K562 (cell line): ENCODE results near the gene ENTPD8. TPM values are rescaled to one million over a fixed set of nuclear protein-coding genes. Genes with fewer than 3 reads are reported as not detected.

Experiments used
- ATAC-seq: fragments of 200-7000 bp; cut with Tn5 transposase; 3 replicates; pipeline ENCODE4 v1.9.1; 2020; ENCODE audit warnings: moderate library complexity
- BruUV-seq: library from RNA; stranded (reverse); fragments of 400-500 nt; replicated peaks from 2 replicates; lab custom pipeline; 2021; lab: Mats Ljungman, UMichigan
- CTCF ChIA-PET: fragments of 300-600 bp; formaldehyde crosslinking; extraction: SDS; loops from one replicate; lab custom pipeline; 2021; ENCODE audit warnings: low intra/inter-chr PET ratio; lab: Yijun Ruan, JAX
- POLR2A ChIA-PET: fragments of 300-600, 350-650 bp; sonication (Branson Sonifier 250); formaldehyde crosslinking; extraction: SDS; loops from one replicate; lab custom pipeline; 2021; ENCODE audit warnings: antibody characterized with exemption, inconsistent platforms; lab: Yijun Ruan, JAX
- DNase-seq, 4 experiments: peaks; one replicate each; pipeline versions ENCODE4 v3.0.0 to v3.0.0-alpha.2; 2011 to 2018; ENCODE audit warnings: low spot score in 3 of 4, mixed read lengths in 3 of 4; ENCODE audit errors: extremely low read depth in 1 of 4
- FAIRE-seq: peaks from 2 replicates; lab custom pipeline; 2011; peaks lifted over from hg19 to GRCh38; lab: Jason Lieb, UNC
- H2AFZ ChIP-seq: 2 replicates; pipeline ENCODE4 v1.6.0; 2011; ENCODE audit warnings: low read depth, low read length, control low read depth, inconsistent platforms
- H3K27ac ChIP-seq: fragments of 200-600 bp; 3 replicates; pipeline ENCODE4 v1.8.0; 2011; ENCODE audit warnings: low read depth, mild to moderate bottlenecking, control low read depth, inconsistent platforms, low read length, moderate library complexity, mixed read lengths; ENCODE audit errors: extremely low read depth
- H3K27me3 ChIP-seq, 2 experiments: fragments of 300-600 bp in 1 of 2; 2 replicates in 1 of 2; 3 replicates in 1 of 2; pipeline versions ENCODE4 v1.6.0 to v1.8.0; 2011; ENCODE audit warnings: inconsistent platforms in 2 of 2, low read length in 2 of 2, mild to moderate bottlenecking in 1 of 2, mixed read lengths in 1 of 2, moderate library complexity in 1 of 2; ENCODE audit not compliant: control insufficient read depth in 2 of 2, insufficient read depth in 2 of 2
- H3K36me3 ChIP-seq: fragments of 300-600 bp; 3 replicates; pipeline ENCODE4 v1.8.0; 2011; ENCODE audit warnings: mild to moderate bottlenecking, low read length, inconsistent platforms; ENCODE audit not compliant: control insufficient read depth, insufficient read depth
- H3K4me1 ChIP-seq, 2 experiments: fragments of 200-600 bp in 1 of 2; replicated peaks in 1 of 2; 2 replicates in 1 of 2; 3 replicates in 1 of 2; pipeline versions ENCODE4 v1.5.1 to v1.8.0; 2011; ENCODE audit warnings: inconsistent platforms in 2 of 2, low read length in 2 of 2, mild to moderate bottlenecking in 1 of 2, mixed read lengths in 1 of 2, moderate library complexity in 1 of 2; ENCODE audit not compliant: control insufficient read depth in 2 of 2, insufficient read depth in 2 of 2
- H3K4me2 ChIP-seq: 2 replicates; pipeline ENCODE4 v1.6.1; 2011; ENCODE audit warnings: low read length, control low read depth, inconsistent platforms, mixed read lengths; ENCODE audit not compliant: insufficient read depth
- H3K4me3 ChIP-seq: fragments of 200-600 bp; sonication (generic), shearing (Covaris generic); 2 replicates; pipeline ENCODE4 v1.5.1; 2016; ENCODE audit warnings: control low read depth, inconsistent platforms
- H3K79me2 ChIP-seq: fragments of 200-600 bp; 3 replicates; pipeline ENCODE4 v1.8.0; 2011; ENCODE audit warnings: low read length, inconsistent platforms; ENCODE audit not compliant: control insufficient read depth, insufficient read depth
- H3K9ac ChIP-seq, 2 experiments: 2 replicates each; pipeline versions ENCODE4 v1.6.0 to v1.6.1; 2011; ENCODE audit warnings: low read depth in 2 of 2, low read length in 2 of 2, control low read depth in 1 of 2, inconsistent platforms in 1 of 2, mild to moderate bottlenecking in 1 of 2, mixed read lengths in 1 of 2; ENCODE audit not compliant: insufficient read depth in 1 of 2
- H3K9me1 ChIP-seq: one replicate; pipeline ENCODE4 v1.6.0; 2011; ENCODE audit warnings: inconsistent platforms, mild to moderate bottlenecking, low read length, moderate library complexity; ENCODE audit not compliant: control insufficient read depth, insufficient read depth
- H3K9me3 ChIP-seq: replicated peaks from 2 replicates; pipeline ENCODE4 v1.5.1; 2011; ENCODE audit warnings: low read depth, low read length, inconsistent platforms; ENCODE audit not compliant: control insufficient read depth, insufficient read depth
- H4K20me1 ChIP-seq: replicated peaks from 2 replicates; pipeline ENCODE4 v1.6.1; 2011; ENCODE audit warnings: low read length, inconsistent platforms, mixed read lengths; ENCODE audit not compliant: control insufficient read depth, insufficient read depth
- BHLHE40 ChIP-seq: IDR thresholded peaks from 2 replicates; pipeline ENCODE4 v1.6.1; 2011; ENCODE audit warnings: low read length, improper control_type of control experiment
- EGR1 ChIP-seq: fragments of 450-650 bp; conservative IDR thresholded peaks from 2 replicates; pipeline ENCODE4 v1.6.1; 2017; ENCODE audit warnings: mild to moderate bottlenecking
- NR2C1 ChIP-seq, 2 experiments: fragments of 450-650 bp; IDR thresholded peaks; 2 replicates each; pipeline ENCODE4 v1.6.1; 2017; ENCODE audit warnings: mild to moderate bottlenecking in 2 of 2, antibody characterized with exemption in 1 of 2, inconsistent platforms in 1 of 2, missing compliant biosample characterization in 1 of 2, missing genetic modification characterization in 1 of 2
- PREB ChIP-seq: sonication (generic); formaldehyde crosslinking; IDR thresholded peaks from 2 replicates; pipeline ENCODE4 v1.8.1; 2023; ENCODE audit warnings: mild to moderate bottlenecking, missing genetic modification reagents
- PURB ChIP-seq: sonication (generic); formaldehyde crosslinking; IDR thresholded peaks from 2 replicates; pipeline ENCODE4 v1.9.0; 2021; ENCODE audit warnings: low read depth, mild to moderate bottlenecking, missing genetic modification reagents
- RCOR1 ChIP-seq, 2 experiments: IDR thresholded peaks; 2 replicates each; pipeline ENCODE4 v1.6.1; 2012; ENCODE audit warnings: low read depth in 2 of 2, low read length in 2 of 2, borderline replicate concordance in 1 of 2, improper control_type of control experiment in 1 of 2
- RFX7 ChIP-seq: fragments of 250-450 bp; sonication (Bioruptor Pico); IDR thresholded peaks from 2 replicates; pipeline ENCODE4 v1.5.1; 2021; ENCODE audit warnings: mild to moderate bottlenecking
- UBTF ChIP-seq, 2 experiments: IDR thresholded peaks; 2 replicates each; pipeline ENCODE4 v1.6.1; 2012; ENCODE audit warnings: improper control_type of control experiment in 2 of 2, low read depth in 2 of 2, low read length in 2 of 2, borderline replicate concordance in 1 of 2
- ZBTB7A ChIP-seq: IDR thresholded peaks from 2 replicates; pipeline ENCODE4 v1.6.1; 2011; ENCODE audit warnings: low read depth, mild to moderate bottlenecking, low read length, moderate library complexity, borderline replicate concordance; ENCODE audit not compliant: control insufficient read depth
- ZNF175 ChIP-seq: fragments of 200-800 bp; sonication (Bioruptor generic); IDR thresholded peaks from 2 replicates; pipeline ENCODE4 v1.6.1; 2016; ENCODE audit warnings: low read depth, mild to moderate bottlenecking, missing genetic modification characterization, missing compliant biosample characterization
- WGBS: fragments of 100-300 bp; shearing (Covaris generic); methylation state at CpG from one replicate; pipeline ENCODE4 v1.1.6; 2016; ENCODE audit warnings: low coverage, mixed read lengths; ENCODE audit not compliant: insufficient coverage; ENCODE audit errors: missing lambda C conversion rate; 5-methylcytosine and 5-hydroxymethylcytosine counted together
- in situ Hi-C: fragments of 300-500 bp; cut with MboI; formaldehyde crosslinking; loops from 4 replicates; pipeline ENCODE4 v1.15.0; 2018; ENCODE audit warnings: inconsistent platforms, mixed read lengths
- intact Hi-C: fragments of 100-400 bp; cut with micrococcal nuclease; formaldehyde crosslinking; loops from 2 replicates; pipeline ENCODE4 v1.14.2; 2022
- polyA plus RNA-seq, 8 experiments: library from polyadenylated mRNA; depleted of rRNA in 4 of 8; stranded (reverse) in 5 of 8; unstranded in 3 of 8; fragments of >200 nt; fragmentation: Nextera tagmentation in 2 of 8; fragmentation: Illumina TruSeq in 1 of 8; extraction: Ambion mirVana in 2 of 8; extraction: Trizol in 1 of 8; gene quantifications; 2 replicates each; pipeline versions ENCODE4 v1.2.1 to v1.2.3, GENCODE V29; 2011 to 2014; ENCODE audit warnings: inconsistent platforms in 1 of 8, missing spikeins in 1 of 8
- total RNA-seq, 7 experiments: library from RNA; depleted of rRNA in 6 of 7; stranded (reverse); fragments of >200 nt in 6 of 7; fragmentation: Illumina TruSeq in 2 of 7; extraction: Trizol in 2 of 7; gene quantifications; 2 replicates each; pipeline versions ENCODE4 v1.2.1 to v1.2.3, GENCODE V29; 2011 to 2021; ENCODE audit warnings: low replicate concordance in 1 of 7

ENTPD8 gene
- total and polyA plus RNA-seq, 9 of the 15 experiments (the other 6 are each of a cell fraction or from before 2014, with no cell fraction given): 0.06 to 0.27 (median 0.19) TPM; not detected in 5

GRCh38 chr9:137407590-137408300 lies 33.4 kb downstream of the ENTPD8 start:
- Histone ChIP-seq H3K4me2 (no peak overlapping the region), H3K9me1 (no peaks in the 10 kb centered on the region), H3K27me3 (no peaks in the 10 kb centered on the region), H3K4me1 (peaks cover 19 to 78% of the 10 kb centered on the region in 2 experiments), H3K9me3 (0 out of 2 replicates have a peak, but pooled peaks cover 1% of the 10 kb centered on the region), H3K4me3 (no peak overlapping the region), H3K9ac (peak overlapping the region in 1 of 2 experiments; percentile 52; a peak in 2 of 4 replicates), H3K27ac (no peak overlapping the region), H4K20me1 (no peaks in the 10 kb centered on the region), H3K79me2 (peaks cover 27% of the 10 kb centered on the region), H3K36me3 (no peaks in the 10 kb centered on the region), H2AFZ (no peak overlapping the region)
- TF ChIP-seq ZBTB7A: 0 out of 2 replicates have a peak, but pooled peaks have one; percentile 36
- peak; percentile 34; the same call in 1 of the 2 replicates for TF ChIP-seq BHLHE40
- no peak for TF ChIP-seq PURB (CRISPR knock-in tag)
- TF ChIP-seq PREB (CRISPR knock-in tag): no peak
- no peak for TF ChIP-seq RCOR1 (IDR thresholded peaks at IDR 0.05; ENCODE audit: borderline replicate concordance in 1 of 2, low read depth in 2 of 2, low read length in 2 of 2)
- TF ChIP-seq RFX7 (CRISPR knock-in tag): no peak
- no peak for TF ChIP-seq ZNF175
- no peak for TF ChIP-seq NR2C1 (IDR thresholded peaks at IDR 0.05)
- no peak for TF ChIP-seq NR2C1 (tag; IDR thresholded peaks at IDR 0.05)
- no peak for TF ChIP-seq UBTF (IDR thresholded peaks at IDR 0.05; ENCODE audit: borderline replicate concordance in 1 of 2, low read depth in 2 of 2, low read length in 2 of 2)
- TF ChIP-seq EGR1: peak; percentile 84
- ChIA-PET POLR2A (interaction anchor here (0.5 kb wide), 1 partner anchor 666 kb away, joined by 3 read pairs; no protein-coding TSS in a partner anchor), CTCF (no interaction called here)
- peak in 2 of 4 experiments; percentile 8 to 30 for DNase-seq
- intact Hi-C loops: no loop called here
- FAIRE-seq: peak; percentile 46
- in situ Hi-C loops: no loop called here
- WGBS: 62% methylated on average over 16 of the region's 31 CpGs
- BruUV-seq: no TSS peak
- no peak for ATAC-seq
